NCI-H1048 (cell line): Measurements from ENCODE around the gene RAB6B.
A peak's percentile ranks its signal among the peaks of the same experiment; 100 is the strongest.

ENCODE experiments used
- DNase-seq: peaks from one replicate; lab custom pipeline; 2025; lab: John Stamatoyannopoulos, UW

Gene RAB6B

GRCh38 chr3:133930341-133930933 lies 34.8 kb upstream of the RAB6B start:
- DNase-seq: no peak

DNA sequence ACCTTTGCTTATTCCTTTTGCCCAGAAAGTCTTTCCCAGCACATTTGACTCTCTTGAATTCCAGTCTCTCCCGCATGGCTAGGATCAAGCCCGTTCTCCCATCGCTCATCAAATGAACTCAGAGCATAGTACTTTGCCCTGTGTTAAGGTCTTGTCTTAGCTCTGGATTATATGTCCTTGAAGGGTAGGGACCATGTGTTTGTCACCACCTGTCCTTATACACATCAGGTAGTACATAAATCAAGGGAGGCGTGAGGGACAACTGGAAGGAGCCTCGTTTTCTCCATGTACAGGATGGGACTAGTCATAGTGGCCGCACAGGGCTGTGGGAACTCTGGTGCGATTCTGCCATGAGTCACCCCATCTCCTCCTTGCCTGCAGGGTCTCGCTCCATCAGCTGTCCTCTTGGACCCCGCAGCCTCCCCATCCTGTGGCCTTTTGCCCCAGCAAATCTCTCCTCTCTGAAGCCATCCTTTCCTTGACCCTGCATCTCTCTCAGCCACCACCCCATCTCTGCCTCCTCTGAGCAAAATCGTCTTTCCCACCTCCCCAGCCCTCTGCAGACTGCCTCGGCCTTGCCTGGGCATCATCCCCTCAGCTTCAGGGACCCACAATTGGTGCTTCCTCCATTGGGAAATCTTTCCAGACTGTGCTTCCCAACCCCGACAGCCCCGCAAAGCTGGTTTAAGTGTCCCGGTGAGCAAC lies 33.4 kb upstream of the RAB6B start:
- no peak for DNase-seq

- no peak for DNase-seq
Measured at GRCh38 chr3:133928136-133928893, 32.6 kb upstream of the RAB6B start.

GRCh38 chr3:133927540-133928066 lies 31.9 kb upstream of the RAB6B start:
- peak; percentile 14 for DNase-seq

- no peak for DNase-seq
Measured at GRCh38 chr3:133926736-133927539, 31.3 kb upstream of the RAB6B start.

GRCh38 chr3:133925960-133926735 lies 30.5 kb upstream of the RAB6B start:
- no peak for DNase-seq

- no peak for DNase-seq
Measured at GRCh38 chr3:133924041-133924440, 28.4 kb upstream of the RAB6B start.

DNA sequence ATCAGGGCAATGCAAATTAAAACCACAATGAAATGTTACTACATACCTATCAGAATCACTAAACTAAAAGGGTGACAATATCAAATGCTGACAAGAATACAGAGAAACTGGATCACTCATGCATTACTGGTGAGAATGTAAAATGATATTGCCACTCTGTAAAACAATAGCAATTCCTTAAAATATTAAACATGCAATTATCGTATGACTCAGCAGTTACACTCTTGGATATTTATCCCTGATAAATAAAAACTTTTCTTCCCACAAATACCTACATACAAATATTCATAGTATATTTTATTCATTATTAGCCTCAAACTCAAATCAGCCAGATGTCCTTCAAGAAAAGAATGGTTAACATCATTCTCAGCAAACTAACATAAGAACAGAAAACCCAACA lies 25.9 kb upstream of the RAB6B start:
- DNase-seq: no peak

GRCh38 chr3:133917144-133917543 lies 21.5 kb upstream of the RAB6B start:
- DNase-seq: no peak

DNA sequence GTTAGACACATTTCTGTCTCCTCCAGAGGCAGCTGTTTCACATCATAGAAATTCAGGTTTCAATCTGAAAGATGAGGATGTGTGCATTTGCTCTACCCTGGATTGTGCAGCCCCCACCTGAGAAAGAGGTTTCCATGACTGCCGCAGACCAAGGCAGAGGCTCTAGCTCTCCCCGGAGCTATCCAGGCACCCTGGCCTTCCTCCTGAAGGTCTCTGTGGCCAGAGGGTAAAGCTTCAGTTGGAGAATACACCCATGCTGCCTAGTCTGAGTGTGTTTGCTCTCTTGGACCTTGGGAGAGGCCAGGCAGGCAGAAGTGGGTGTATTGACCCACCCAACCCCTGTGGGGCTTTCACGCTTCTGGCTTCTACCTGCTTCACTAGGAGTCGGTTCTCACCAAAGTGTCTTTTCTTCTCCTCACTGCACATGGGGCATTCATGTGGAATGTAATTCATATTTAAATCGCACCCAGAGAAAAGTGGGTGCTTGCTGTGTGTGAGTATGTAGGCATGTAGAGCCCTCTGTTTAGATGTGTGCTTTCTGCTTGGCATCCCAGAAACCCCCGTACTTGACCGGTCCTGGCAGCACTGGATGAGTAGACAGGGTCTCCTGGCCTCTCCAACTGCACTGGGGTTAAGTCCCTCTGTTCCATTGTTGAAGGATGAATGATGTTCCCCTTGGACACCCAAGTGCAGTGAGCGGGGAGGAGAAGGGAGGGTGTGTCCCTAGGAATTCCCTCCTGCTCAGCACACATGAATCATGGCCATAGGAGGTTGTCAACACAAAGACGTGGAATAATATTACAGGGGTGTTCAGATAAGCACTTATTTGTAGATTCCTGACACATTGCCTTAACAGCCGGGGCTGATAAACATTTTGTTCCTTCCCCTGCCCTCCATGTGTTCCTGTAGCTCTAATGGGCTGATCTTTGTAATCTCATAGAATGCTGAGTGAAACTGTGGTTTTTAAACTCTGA lies 20.3 kb upstream of the RAB6B start:
- DNase-seq: no peak

GRCh38 chr3:133914839-133915600 lies 19.3 kb upstream of the RAB6B start:
- DNase-seq: no peak

- DNase-seq: no peak
Measured at GRCh38 chr3:133910422-133910821, 14.7 kb upstream of the RAB6B start.

DNA sequence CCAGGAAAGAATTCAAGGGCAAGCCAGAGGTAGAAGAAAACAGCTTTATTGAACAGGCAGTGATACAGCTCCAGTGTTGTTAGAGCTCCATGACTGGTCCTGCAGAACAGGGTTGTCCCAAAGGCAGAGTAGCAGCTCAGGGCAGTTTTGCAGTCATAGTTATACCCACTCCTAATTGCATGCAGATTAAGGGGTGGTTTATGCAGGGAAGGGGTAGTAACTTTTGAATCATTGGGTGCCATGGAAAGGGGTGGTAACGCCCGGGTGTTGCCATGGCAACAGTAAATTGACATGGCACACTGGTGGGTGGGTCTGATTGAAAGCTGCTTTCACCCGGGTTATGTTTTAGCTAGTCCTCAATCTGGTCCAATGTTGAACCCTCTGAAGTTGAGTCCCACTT lies 9.7 kb upstream of the RAB6B start:
- DNase-seq: peak; percentile 0

- no peak for DNase-seq
Measured at GRCh38 chr3:133901847-133902246, 6.2 kb upstream of the RAB6B start.

DNA sequence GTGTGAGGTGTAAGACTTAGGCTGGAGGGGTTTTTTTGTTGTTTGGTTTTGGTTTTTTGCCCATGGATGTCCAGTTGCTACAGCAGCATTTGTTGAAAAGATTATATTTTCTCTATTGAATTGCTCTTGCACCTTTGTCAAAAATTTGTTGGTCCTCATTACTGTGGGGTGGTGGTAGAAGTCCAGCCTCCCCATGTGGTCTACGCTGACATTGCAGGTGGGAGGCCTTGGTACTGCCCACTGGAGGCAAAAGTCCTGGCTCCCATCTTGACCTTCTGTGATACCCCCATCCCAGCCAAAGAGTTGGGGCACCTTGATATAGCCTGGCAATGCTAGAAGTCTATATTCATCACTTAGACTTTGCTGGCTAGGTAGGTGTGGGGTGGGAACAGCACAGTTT lies 5.4 kb upstream of the RAB6B start:
- DNase-seq: no peak

- no peak for DNase-seq
Measured at GRCh38 chr3:133899311-133899710, 3.6 kb upstream of the RAB6B start.

GRCh38 chr3:133897547-133897946 lies 1.9 kb upstream of the RAB6B start:
- no peak for DNase-seq

DNA sequence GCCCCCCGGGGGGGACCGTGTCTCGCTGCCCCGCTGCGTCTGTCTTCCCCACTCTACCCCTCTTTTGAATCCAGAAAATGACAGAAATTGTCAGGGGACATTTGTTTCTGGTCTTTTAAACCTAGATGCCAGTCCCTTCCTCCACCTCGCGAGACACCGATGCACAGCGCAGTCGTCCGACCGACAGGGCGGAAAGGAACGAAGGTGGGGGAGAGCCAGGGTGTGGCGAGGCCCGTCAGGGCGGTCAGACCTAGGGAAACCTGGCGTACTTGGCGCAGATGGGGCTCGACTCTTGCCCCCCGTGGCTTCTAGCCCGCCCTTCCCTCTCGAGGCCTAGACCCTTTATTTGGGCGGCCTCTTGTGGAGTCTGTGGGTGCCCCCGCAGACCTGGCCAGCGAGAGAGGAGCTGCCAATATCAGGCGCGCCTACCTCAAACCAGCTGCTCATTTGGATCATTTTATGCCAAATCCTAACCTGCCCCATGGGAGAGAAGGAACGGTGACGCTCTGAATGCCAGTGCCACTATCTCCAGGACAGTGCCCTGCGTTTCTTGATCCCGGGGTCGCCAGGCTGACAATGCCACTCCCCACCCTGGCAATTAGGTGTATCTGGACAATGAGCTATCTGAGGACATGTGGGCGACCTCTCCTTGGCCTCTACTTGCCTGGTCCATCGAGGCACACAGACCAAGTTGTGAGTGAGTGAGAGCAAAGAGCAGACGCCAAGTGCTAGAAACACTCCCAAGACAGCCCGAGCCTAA lies 500 bp upstream of the RAB6B start:
- DNase-seq: no peak
